ENCODE measurements around the gene ODR4. TPM values are rescaled to one million over a fixed set of nuclear protein-coding genes. Genes with fewer than 3 reads are reported as not detected.
"Not testable (repeated sequence)": the region's sequence is repeated elsewhere in the genome, so short reads cannot be mapped to it uniquely, and the experiment has no call there.

The ODR4 gene
- total RNA-seq, 1 experiment from 2014 or later = 19.6 TPM

GRCh38 chr1:186463926-186464325, 88.3 kb downstream of the ODR4 start:
- CTCF ChIA-PET = no interaction called here
- BruUV-seq (replicated peaks) = no TSS peak
- intact Hi-C loops (cut with micrococcal nuclease; ENCODE audit: unreplicated experiment) = no loop called here

GRCh38 chr1:186465491-186465890, 89.9 kb downstream of the ODR4 start:
- H3F3A ChIP-seq (ENCODE audit: insufficient read depth, low read depth); H2AFZ ChIP-seq; POLR2A ChIA-PET (ENCODE audit: unreplicated experiment); H3K9me2 ChIP-seq (ENCODE audit: insufficient read depth); DNase-seq; H3K4me2 ChIP-seq; BruUV-seq (replicated peaks); CTCF ChIA-PET; H3K27ac ChIP-seq; H3K79me2 ChIP-seq (ENCODE audit: low read depth); H3K36me3 ChIP-seq (ENCODE audit: low read depth); intact Hi-C loops (cut with micrococcal nuclease; ENCODE audit: unreplicated experiment); H3K4me1 ChIP-seq (replicated peaks; ENCODE audit: insufficient read depth); H4K20me1 ChIP-seq (ENCODE audit: insufficient read depth); H3K27me3 ChIP-seq (ENCODE audit: insufficient read depth, low read depth); H3K9me3 ChIP-seq (ENCODE audit: insufficient read depth, low read depth); H3K4me3 ChIP-seq: not testable (repeated sequence)

More at GRCh38 chr1:186463926-186464325, 88.3 kb downstream of the ODR4 start:
- Histone ChIP-seq H3K9me2 (ENCODE audit: insufficient read depth) (no peaks in the 10 kb centered on the region), H3K4me3 (no peak overlapping the region), H3K27me3 (ENCODE audit: insufficient read depth, low read depth) (no peaks in the 10 kb centered on the region), H3K9me3 (ENCODE audit: insufficient read depth, low read depth) (no peaks in the 10 kb centered on the region), H3K79me2 (ENCODE audit: low read depth) (no peaks in the 10 kb centered on the region), H3K27ac (no peak overlapping the region), H3F3A (ENCODE audit: insufficient read depth, low read depth) (no peaks in the 10 kb centered on the region), H4K20me1 (ENCODE audit: insufficient read depth) (no peaks in the 10 kb centered on the region), H3K4me2 (no peak overlapping the region), H3K36me3 (ENCODE audit: low read depth) (no peaks in the 10 kb centered on the region), H3K4me1 (replicated peaks; ENCODE audit: insufficient read depth) (no peaks in the 10 kb centered on the region), H2AFZ (no peak overlapping the region)
- no peak for DNase-seq
- TF ChIP-seq EZH2 (IDR thresholded peaks at IDR 0.05; ENCODE audit: low read depth) (no peak), CTCF (conservative IDR thresholded peaks at IDR 0.05) (no peak)
- POLR2A ChIA-PET (ENCODE audit: unreplicated experiment) = no interaction called here

DNA sequence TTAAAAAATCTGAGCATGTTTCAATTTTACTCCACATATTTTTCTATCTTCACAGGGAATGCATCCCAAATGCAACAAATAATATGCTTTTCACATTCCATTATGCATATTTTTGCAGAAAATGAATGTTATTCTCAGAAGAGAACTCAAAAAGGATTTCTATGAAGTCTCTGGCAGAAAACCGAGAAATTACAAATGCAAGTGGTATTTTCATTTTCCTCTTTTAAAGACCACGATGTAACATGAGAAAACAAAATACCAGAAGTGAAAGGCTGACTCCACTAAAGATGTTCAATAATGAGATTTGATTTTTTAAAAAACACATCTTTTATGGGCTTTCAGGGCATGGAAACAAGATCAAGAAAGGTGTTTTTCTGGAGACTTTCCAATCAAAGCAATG, 90.3 kb downstream of the ODR4 start:
- POLR2A ChIA-PET (ENCODE audit: unreplicated experiment) = no interaction called here

More for the DNA sequence above, 90.3 kb downstream of the ODR4 start:
- intact Hi-C loops (cut with micrococcal nuclease; ENCODE audit: unreplicated experiment) = no loop called here
- Histone ChIP-seq H3K9me2 (ENCODE audit: insufficient read depth) (no peaks in the 10 kb centered on the region), H3K27ac (no peak overlapping the region), H2AFZ (no peak overlapping the region), H3K4me3 (no peak overlapping the region), H3K9me3 (ENCODE audit: insufficient read depth, low read depth) (no peaks in the 10 kb centered on the region), H3K79me2 (ENCODE audit: low read depth) (no peaks in the 10 kb centered on the region), H3K4me2 (no peak overlapping the region), H4K20me1 (ENCODE audit: insufficient read depth) (no peaks in the 10 kb centered on the region), H3K36me3 (ENCODE audit: low read depth) (no peaks in the 10 kb centered on the region), H3K27me3 (ENCODE audit: insufficient read depth, low read depth) (no peaks in the 10 kb centered on the region), H3K4me1 (replicated peaks; ENCODE audit: insufficient read depth) (no peaks in the 10 kb centered on the region), H3F3A (ENCODE audit: insufficient read depth, low read depth) (no peaks in the 10 kb centered on the region)
- CTCF ChIA-PET = no interaction called here
- TF ChIP-seq EZH2 (IDR thresholded peaks at IDR 0.05; ENCODE audit: low read depth) (no peak), CTCF (conservative IDR thresholded peaks at IDR 0.05) (no peak)
- no TSS peak for BruUV-seq (replicated peaks)
- DNase-seq = no peak

Other genes starting within 250 kb of the ODR4 start
- not detected in 2 replicates for gene PRG4, start 79.6 kb upstream of the ODR4 start, total RNA-seq (2021)
- 104 and 123 TPM in 2 replicates for gene TPR, start 585 bp upstream of the ODR4 start, total RNA-seq (2021)
- not detected in 2 replicates for gene PDC, start 85.3 kb downstream of the ODR4 start, total RNA-seq (2021)